K562 (cell line): ENCODE results near the gene KCNQ2. TPM values are rescaled to one million over a fixed set of nuclear protein-coding genes. Genes with fewer than 3 reads are reported as not detected.

Experiments used
- BRF1 ChIP-seq: IDR thresholded peaks from 3 replicates; pipeline ENCODE4 v1.6.1; 2011; ENCODE audit warnings: borderline replicate concordance, mild to moderate bottlenecking; ENCODE audit not compliant: insufficient read length; ENCODE audit errors: extremely low read depth
- CHD1 ChIP-seq: fragments of 200-600 bp; sonication (generic); IDR thresholded peaks from one replicate; pipeline ENCODE4 v1.6.1; 2012; ENCODE audit warnings: mild to moderate bottlenecking, moderate library complexity, low read length, inconsistent platforms
- NCOA1 ChIP-seq: fragments of 450-650 bp; IDR thresholded peaks from 2 replicates; pipeline ENCODE4 v1.6.1; 2016; ENCODE audit warnings: low read depth
- PTBP1 ChIP-seq: fragments of 200-400 bp; formaldehyde crosslinking; IDR thresholded peaks from 2 replicates; pipeline ENCODE4 v1.6.1; 2017; ENCODE audit warnings: low read depth, low read length
- SIN3B ChIP-seq: fragments of 450-650 bp; IDR thresholded peaks from 2 replicates; pipeline ENCODE4 v1.6.1; 2017; ENCODE audit warnings: low read depth, mild to moderate bottlenecking, moderate library complexity
- TRIM24 ChIP-seq, 2 experiments: fragments of 450-650 bp; IDR thresholded peaks; 2 replicates each; pipeline ENCODE4 v1.6.1; 2016
- ZKSCAN1 ChIP-seq: fragments of 150-350 bp; IDR thresholded peaks from 2 replicates; pipeline ENCODE4 v1.6.1; 2016; ENCODE audit warnings: low read depth, low read length
- ZKSCAN8 ChIP-seq: fragments of 200-800 bp; sonication (Bioruptor generic); IDR thresholded peaks from 2 replicates; pipeline ENCODE4 v1.6.1; 2016; ENCODE audit warnings: missing genetic modification characterization, missing compliant biosample characterization
- ZNF12 ChIP-seq: sonication (generic); formaldehyde crosslinking; IDR thresholded peaks from 2 replicates; pipeline ENCODE4 v1.4.0; 2020; ENCODE audit warnings: mild to moderate bottlenecking, missing genetic modification reagents
- polyA plus RNA-seq, 8 experiments: library from polyadenylated mRNA; depleted of rRNA in 4 of 8; stranded (reverse) in 5 of 8; unstranded in 3 of 8; fragments of >200 nt; fragmentation: Nextera tagmentation in 2 of 8; fragmentation: Illumina TruSeq in 1 of 8; extraction: Ambion mirVana in 2 of 8; extraction: Trizol in 1 of 8; gene quantifications; 2 replicates each; pipeline versions ENCODE4 v1.2.1 to v1.2.3, GENCODE V29; 2011 to 2014; ENCODE audit warnings: inconsistent platforms in 1 of 8, missing spikeins in 1 of 8
- total RNA-seq, 7 experiments: library from RNA; depleted of rRNA in 6 of 7; stranded (reverse); fragments of >200 nt in 6 of 7; fragmentation: Illumina TruSeq in 2 of 7; extraction: Trizol in 2 of 7; gene quantifications; 2 replicates each; pipeline versions ENCODE4 v1.2.1 to v1.2.3, GENCODE V29; 2011 to 2021; ENCODE audit warnings: low replicate concordance in 1 of 7
- TF ChIP-seq, protein P1 (sequence below): fragments of 450-650 bp; IDR thresholded peaks from 2 replicates; pipeline ENCODE4 v1.6.1; 2016; ENCODE audit warnings: mild to moderate bottlenecking, moderate library complexity
- TF ChIP-seq, protein P2 (sequence below): sonication (generic); formaldehyde crosslinking; IDR thresholded peaks from 2 replicates; pipeline ENCODE4 v1.9.0; 2022; ENCODE audit warnings: mild to moderate bottlenecking, missing genetic modification reagents
- TF ChIP-seq, protein P3 (sequence below): sonication (generic); formaldehyde crosslinking; IDR thresholded peaks from 2 replicates; pipeline ENCODE4 v1.8.0; 2022; ENCODE audit warnings: mild to moderate bottlenecking, missing genetic modification reagents
- TF ChIP-seq, protein P4 (sequence below): fragments of 200-800 bp; sonication (Bioruptor generic); IDR thresholded peaks from 2 replicates; pipeline ENCODE4 v1.6.1; 2017; ENCODE audit warnings: missing genetic modification characterization, missing compliant biosample characterization

Gene KCNQ2
- total and polyA plus RNA-seq, 9 of the 15 experiments (the other 6 are each of a cell fraction or from before 2014, with no cell fraction given): 0.13 to 0.16 TPM; not detected in 7

DNA sequence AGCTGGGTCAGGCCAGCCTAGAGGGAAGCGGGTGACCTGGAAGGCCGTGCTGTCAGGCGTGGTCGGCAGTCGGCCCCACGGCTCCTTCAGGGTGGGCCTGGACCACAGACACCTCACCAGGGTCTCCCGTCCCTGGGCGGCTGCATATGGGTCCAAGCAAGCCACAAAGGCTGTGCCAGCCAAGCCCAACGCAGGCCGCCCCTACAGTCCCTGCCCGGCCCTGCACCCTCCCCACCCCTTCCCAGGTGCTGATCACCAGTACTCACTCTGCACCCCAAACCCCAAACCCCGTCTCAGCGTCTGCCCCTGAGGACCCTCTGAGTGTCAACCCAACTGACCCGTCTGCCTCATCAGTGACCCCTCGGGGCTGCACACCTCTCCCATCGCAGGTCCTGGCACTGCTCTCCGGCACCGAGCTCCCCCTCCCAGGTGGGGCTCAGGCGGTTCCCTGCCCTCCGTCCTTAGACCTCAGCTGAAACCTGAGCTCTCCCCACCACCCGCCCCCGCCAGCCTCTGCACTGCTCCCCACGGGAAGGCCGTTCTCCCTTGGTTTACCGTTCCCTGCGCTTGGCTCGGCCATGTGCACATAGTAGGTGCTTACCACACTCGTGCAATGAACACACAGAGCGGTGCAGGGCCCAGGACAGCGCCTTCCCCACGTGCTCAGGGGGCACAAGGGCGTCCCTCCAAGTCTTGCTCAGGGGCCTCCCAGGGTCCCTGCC is 46.7 kb upstream of the KCNQ2 start (continued):
- TF ChIP-seq, protein P1, sequence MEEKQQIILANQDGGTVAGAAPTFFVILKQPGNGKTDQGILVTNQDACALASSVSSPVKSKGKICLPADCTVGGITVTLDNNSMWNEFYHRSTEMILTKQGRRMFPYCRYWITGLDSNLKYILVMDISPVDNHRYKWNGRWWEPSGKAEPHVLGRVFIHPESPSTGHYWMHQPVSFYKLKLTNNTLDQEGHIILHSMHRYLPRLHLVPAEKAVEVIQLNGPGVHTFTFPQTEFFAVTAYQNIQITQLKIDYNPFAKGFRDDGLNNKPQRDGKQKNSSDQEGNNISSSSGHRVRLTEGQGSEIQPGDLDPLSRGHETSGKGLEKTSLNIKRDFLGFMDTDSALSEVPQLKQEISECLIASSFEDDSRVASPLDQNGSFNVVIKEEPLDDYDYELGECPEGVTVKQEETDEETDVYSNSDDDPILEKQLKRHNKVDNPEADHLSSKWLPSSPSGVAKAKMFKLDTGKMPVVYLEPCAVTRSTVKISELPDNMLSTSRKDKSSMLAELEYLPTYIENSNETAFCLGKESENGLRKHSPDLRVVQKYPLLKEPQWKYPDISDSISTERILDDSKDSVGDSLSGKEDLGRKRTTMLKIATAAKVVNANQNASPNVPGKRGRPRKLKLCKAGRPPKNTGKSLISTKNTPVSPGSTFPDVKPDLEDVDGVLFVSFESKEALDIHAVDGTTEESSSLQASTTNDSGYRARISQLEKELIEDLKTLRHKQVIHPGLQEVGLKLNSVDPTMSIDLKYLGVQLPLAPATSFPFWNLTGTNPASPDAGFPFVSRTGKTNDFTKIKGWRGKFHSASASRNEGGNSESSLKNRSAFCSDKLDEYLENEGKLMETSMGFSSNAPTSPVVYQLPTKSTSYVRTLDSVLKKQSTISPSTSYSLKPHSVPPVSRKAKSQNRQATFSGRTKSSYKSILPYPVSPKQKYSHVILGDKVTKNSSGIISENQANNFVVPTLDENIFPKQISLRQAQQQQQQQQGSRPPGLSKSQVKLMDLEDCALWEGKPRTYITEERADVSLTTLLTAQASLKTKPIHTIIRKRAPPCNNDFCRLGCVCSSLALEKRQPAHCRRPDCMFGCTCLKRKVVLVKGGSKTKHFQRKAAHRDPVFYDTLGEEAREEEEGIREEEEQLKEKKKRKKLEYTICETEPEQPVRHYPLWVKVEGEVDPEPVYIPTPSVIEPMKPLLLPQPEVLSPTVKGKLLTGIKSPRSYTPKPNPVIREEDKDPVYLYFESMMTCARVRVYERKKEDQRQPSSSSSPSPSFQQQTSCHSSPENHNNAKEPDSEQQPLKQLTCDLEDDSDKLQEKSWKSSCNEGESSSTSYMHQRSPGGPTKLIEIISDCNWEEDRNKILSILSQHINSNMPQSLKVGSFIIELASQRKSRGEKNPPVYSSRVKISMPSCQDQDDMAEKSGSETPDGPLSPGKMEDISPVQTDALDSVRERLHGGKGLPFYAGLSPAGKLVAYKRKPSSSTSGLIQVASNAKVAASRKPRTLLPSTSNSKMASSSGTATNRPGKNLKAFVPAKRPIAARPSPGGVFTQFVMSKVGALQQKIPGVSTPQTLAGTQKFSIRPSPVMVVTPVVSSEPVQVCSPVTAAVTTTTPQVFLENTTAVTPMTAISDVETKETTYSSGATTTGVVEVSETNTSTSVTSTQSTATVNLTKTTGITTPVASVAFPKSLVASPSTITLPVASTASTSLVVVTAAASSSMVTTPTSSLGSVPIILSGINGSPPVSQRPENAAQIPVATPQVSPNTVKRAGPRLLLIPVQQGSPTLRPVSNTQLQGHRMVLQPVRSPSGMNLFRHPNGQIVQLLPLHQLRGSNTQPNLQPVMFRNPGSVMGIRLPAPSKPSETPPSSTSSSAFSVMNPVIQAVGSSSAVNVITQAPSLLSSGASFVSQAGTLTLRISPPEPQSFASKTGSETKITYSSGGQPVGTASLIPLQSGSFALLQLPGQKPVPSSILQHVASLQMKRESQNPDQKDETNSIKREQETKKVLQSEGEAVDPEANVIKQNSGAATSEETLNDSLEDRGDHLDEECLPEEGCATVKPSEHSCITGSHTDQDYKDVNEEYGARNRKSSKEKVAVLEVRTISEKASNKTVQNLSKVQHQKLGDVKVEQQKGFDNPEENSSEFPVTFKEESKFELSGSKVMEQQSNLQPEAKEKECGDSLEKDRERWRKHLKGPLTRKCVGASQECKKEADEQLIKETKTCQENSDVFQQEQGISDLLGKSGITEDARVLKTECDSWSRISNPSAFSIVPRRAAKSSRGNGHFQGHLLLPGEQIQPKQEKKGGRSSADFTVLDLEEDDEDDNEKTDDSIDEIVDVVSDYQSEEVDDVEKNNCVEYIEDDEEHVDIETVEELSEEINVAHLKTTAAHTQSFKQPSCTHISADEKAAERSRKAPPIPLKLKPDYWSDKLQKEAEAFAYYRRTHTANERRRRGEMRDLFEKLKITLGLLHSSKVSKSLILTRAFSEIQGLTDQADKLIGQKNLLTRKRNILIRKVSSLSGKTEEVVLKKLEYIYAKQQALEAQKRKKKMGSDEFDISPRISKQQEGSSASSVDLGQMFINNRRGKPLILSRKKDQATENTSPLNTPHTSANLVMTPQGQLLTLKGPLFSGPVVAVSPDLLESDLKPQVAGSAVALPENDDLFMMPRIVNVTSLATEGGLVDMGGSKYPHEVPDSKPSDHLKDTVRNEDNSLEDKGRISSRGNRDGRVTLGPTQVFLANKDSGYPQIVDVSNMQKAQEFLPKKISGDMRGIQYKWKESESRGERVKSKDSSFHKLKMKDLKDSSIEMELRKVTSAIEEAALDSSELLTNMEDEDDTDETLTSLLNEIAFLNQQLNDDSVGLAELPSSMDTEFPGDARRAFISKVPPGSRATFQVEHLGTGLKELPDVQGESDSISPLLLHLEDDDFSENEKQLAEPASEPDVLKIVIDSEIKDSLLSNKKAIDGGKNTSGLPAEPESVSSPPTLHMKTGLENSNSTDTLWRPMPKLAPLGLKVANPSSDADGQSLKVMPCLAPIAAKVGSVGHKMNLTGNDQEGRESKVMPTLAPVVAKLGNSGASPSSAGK: peak; percentile 35; the same call in 1 of the 2 replicates
- TF ChIP-seq TRIM24 (IDR thresholded peaks at IDR 0.05) (no peak), ZKSCAN1 (peak; percentile 98), ZNF12 (CRISPR knock-in tag) (0 out of 2 replicates have a peak, but pooled peaks have one; percentile 11), CHD1 (peak; percentile 24), BRF1 (no peak), NCOA1 (no peak), SIN3B (no peak), PTBP1 (no peak), ZKSCAN8 (CRISPR knock-in tag) (no peak)
- TF ChIP-seq, protein P2, sequence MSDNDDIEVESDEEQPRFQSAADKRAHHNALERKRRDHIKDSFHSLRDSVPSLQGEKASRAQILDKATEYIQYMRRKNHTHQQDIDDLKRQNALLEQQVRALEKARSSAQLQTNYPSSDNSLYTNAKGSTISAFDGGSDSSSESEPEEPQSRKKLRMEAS (CRISPR knock-in tag): peak; percentile 27; the same call in 1 of the 2 replicates
- TF ChIP-seq, protein P3, sequence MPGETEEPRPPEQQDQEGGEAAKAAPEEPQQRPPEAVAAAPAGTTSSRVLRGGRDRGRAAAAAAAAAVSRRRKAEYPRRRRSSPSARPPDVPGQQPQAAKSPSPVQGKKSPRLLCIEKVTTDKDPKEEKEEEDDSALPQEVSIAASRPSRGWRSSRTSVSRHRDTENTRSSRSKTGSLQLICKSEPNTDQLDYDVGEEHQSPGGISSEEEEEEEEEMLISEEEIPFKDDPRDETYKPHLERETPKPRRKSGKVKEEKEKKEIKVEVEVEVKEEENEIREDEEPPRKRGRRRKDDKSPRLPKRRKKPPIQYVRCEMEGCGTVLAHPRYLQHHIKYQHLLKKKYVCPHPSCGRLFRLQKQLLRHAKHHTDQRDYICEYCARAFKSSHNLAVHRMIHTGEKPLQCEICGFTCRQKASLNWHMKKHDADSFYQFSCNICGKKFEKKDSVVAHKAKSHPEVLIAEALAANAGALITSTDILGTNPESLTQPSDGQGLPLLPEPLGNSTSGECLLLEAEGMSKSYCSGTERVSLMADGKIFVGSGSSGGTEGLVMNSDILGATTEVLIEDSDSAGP (CRISPR knock-in tag): no peak
- TF ChIP-seq, protein P4, sequence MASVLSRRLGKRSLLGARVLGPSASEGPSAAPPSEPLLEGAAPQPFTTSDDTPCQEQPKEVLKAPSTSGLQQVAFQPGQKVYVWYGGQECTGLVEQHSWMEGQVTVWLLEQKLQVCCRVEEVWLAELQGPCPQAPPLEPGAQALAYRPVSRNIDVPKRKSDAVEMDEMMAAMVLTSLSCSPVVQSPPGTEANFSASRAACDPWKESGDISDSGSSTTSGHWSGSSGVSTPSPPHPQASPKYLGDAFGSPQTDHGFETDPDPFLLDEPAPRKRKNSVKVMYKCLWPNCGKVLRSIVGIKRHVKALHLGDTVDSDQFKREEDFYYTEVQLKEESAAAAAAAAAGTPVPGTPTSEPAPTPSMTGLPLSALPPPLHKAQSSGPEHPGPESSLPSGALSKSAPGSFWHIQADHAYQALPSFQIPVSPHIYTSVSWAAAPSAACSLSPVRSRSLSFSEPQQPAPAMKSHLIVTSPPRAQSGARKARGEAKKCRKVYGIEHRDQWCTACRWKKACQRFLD (CRISPR knock-in tag): 0 out of 2 replicates have a peak, but pooled peaks have one; percentile 19
